ENCODE data around the gene INTS1.

- TF ChIP-seq CTCF (IDR thresholded peaks at IDR 0.05) (no peak), POLR2A (IDR thresholded peaks at IDR 0.05; ENCODE audit: low read depth) (no peak), EP300 (IDR thresholded peaks at IDR 0.05) (no peak), POLR2AphosphoS5 (IDR thresholded peaks at IDR 0.05) (no peak)
Measured at GRCh38 chr7:1450987-1451386, 53.2 kb downstream of the INTS1 start.
